CD4-positive, alpha-beta memory T cell (primary cell): Measurements from ENCODE around the gene ANKFN1. TPM values are rescaled to one million over a fixed set of nuclear protein-coding genes. Genes with fewer than 3 reads are reported as not detected.
A peak's percentile ranks its signal among the peaks of the same experiment; 100 is the strongest.

Source experiments
- CTCF ChIA-PET: fragments of 350-600 bp; sonication (Branson Sonifier 250); formaldehyde crosslinking; loops from one replicate; lab custom pipeline; 2021; ENCODE audit warnings: inconsistent platforms; ENCODE audit not compliant: partially characterized antibody; lab: Charles Lee
- POLR2A ChIA-PET: fragments of 350-600 bp; sonication (Branson Sonifier 250); formaldehyde crosslinking; loops from one replicate; lab custom pipeline; 2021; ENCODE audit not compliant: partially characterized antibody; lab: Charles Lee
- DNase-seq, 5 donors: peaks; one replicate each; pipeline versions ENCODE4 v3.0.0 to v3.0.0-alpha.2; 2020 to 2022; ENCODE audit warnings: mixed read lengths in 1 of 5
- H3K27ac ChIP-seq: one replicate; pipeline ENCODE4 v1.7.0; 2013; ENCODE audit warnings: low read depth, low read length
- H3K27me3 ChIP-seq: 2 replicates; pipeline ENCODE4 v1.7.0; 2013; ENCODE audit warnings: mild to moderate bottlenecking, low read length, moderate library complexity; ENCODE audit not compliant: insufficient read depth
- H3K36me3 ChIP-seq: 2 replicates; pipeline ENCODE4 v1.7.0; 2013; ENCODE audit warnings: mild to moderate bottlenecking, low read length, moderate library complexity; ENCODE audit not compliant: insufficient read depth
- H3K4me1 ChIP-seq: 2 replicates; pipeline ENCODE4 v1.7.0; 2013; ENCODE audit warnings: mild to moderate bottlenecking, low read length, moderate library complexity; ENCODE audit not compliant: insufficient read depth
- H3K4me3 ChIP-seq, 2 donors: one replicate each; pipeline ENCODE4 v1.7.0; 2013; ENCODE audit warnings: low read length in 2 of 2, mild to moderate bottlenecking in 1 of 2
- H3K9me3 ChIP-seq, 2 donors: one replicate each; pipeline ENCODE4 v1.7.0; 2013; ENCODE audit warnings: low read length in 2 of 2, control low read depth in 1 of 2; ENCODE audit not compliant: control insufficient read depth in 1 of 2
- H3K27ac Mint-ChIP-seq, 7 donors: one replicate each; pipeline ENCODE4 v1.8.0; 2020 to 2021; ENCODE audit warnings: mixed read lengths in 7 of 7, mild to moderate bottlenecking in 6 of 7, inconsistent platforms in 3 of 7, moderate library complexity in 3 of 7
- H3K27me3 Mint-ChIP-seq, 2 donors: one replicate each; pipeline ENCODE4 v1.8.0; 2020 to 2021; ENCODE audit warnings: mixed read lengths in 2 of 2
- H3K36me3 Mint-ChIP-seq, 2 donors: one replicate each; pipeline ENCODE4 v1.8.0; 2020 to 2021; ENCODE audit warnings: mixed read lengths in 2 of 2, inconsistent platforms in 1 of 2, mild to moderate bottlenecking in 1 of 2
- H3K4me1 Mint-ChIP-seq, 4 donors: one replicate each; pipeline ENCODE4 v1.8.0; 2020 to 2021; ENCODE audit warnings: mixed read lengths in 4 of 4, mild to moderate bottlenecking in 1 of 4
- H3K4me3 Mint-ChIP-seq, 8 donors: one replicate each; pipeline ENCODE4 v1.8.0; 2020 to 2021; ENCODE audit warnings: mixed read lengths in 8 of 8, mild to moderate bottlenecking in 7 of 8, moderate library complexity in 6 of 8, inconsistent platforms in 3 of 8
- H3K9me3 Mint-ChIP-seq, 8 donors: one replicate each; pipeline ENCODE4 v1.8.0; 2020 to 2021; ENCODE audit warnings: mixed read lengths in 8 of 8, mild to moderate bottlenecking in 5 of 8, inconsistent platforms in 3 of 8, moderate library complexity in 1 of 8
- intact Hi-C: fragments of 100-400 bp; cut with micrococcal nuclease; formaldehyde crosslinking; loops from one replicate; pipeline ENCODE4 v1.15.1; 2023
- polyA plus RNA-seq, 2 donors: library from polyadenylated mRNA; unstranded; fragments of 300-500 nt; fragmentation: Illumina TruSeq; gene quantifications; one replicate each; pipeline ENCODE4 v1.2.3, GENCODE V29; 2021
- total RNA-seq, 2 experiments: library from RNA; stranded (reverse); gene quantifications; one replicate each; pipeline ENCODE4 v1.2.3, GENCODE V29; 2021

The ANKFN1 gene
- total and polyA plus RNA-seq, 4 experiments from 2014 or later: not detected

GRCh38 chr17:56291226-56291805 lies 138.0 kb downstream of the ANKFN1 start:
- intact Hi-C loops: no loop called here
- H3K36me3 ChIP-seq: no peaks in the 10 kb centered on the region
- POLR2A ChIA-PET: no interaction called here

GRCh38 chr17:56292010-56292409 lies 138.7 kb downstream of the ANKFN1 start:
- no peak overlapping the region for H3K4me3 ChIP-seq
- H3K36me3 ChIP-seq: no peaks in the 10 kb centered on the region
- ChIA-PET POLR2A (no interaction called here), CTCF (no interaction called here)
- Mint-ChIP-seq H3K27ac (no peak overlapping the region), H3K4me3 (peak overlapping the region in 1 of 8 donors; percentile 28), H3K27me3 (no peaks in the 10 kb centered on the region), H3K36me3 (no peaks in the 10 kb centered on the region), H3K4me1 (peaks cover 11 to 17% (median 14%) of the 10 kb centered on the region in 4 donors), H3K9me3 (no peaks in the 10 kb centered on the region)
- no peak overlapping the region for H3K27ac ChIP-seq
- peaks cover 19% of the 10 kb centered on the region for H3K4me1 ChIP-seq
- intact Hi-C loops: no loop called here
- no peaks in the 10 kb centered on the region for H3K9me3 ChIP-seq
- no peak for DNase-seq
- H3K27me3 ChIP-seq: no peaks in the 10 kb centered on the region

More at GRCh38 chr17:56291226-56291805, 138.0 kb downstream of the ANKFN1 start:
- H3K4me3 ChIP-seq: no peak overlapping the region
- H3K4me3 Mint-ChIP-seq: peak overlapping the region in 5 of 8 donors; percentile 71 to 81 (median 73)
- peak overlapping the region in 1 of 7 donors; percentile 4 for H3K27ac Mint-ChIP-seq
- no peaks in the 10 kb centered on the region for H3K36me3 Mint-ChIP-seq
- no peaks in the 10 kb centered on the region for H3K9me3 Mint-ChIP-seq
- no peaks in the 10 kb centered on the region for H3K27me3 Mint-ChIP-seq
- H3K4me1 Mint-ChIP-seq: peaks cover 7 to 14% (median 10%) of the 10 kb centered on the region in 4 donors
- no peaks in the 10 kb centered on the region for H3K9me3 ChIP-seq
- peaks cover 15% of the 10 kb centered on the region for H3K4me1 ChIP-seq
- no peak overlapping the region for H3K27ac ChIP-seq
- no peak for DNase-seq
- H3K27me3 ChIP-seq: no peaks in the 10 kb centered on the region
- CTCF ChIA-PET: no interaction called here

- H3K4me1 Mint-ChIP-seq: peaks cover 14 to 22% (median 18%) of the 10 kb centered on the region in 4 donors
- Histone ChIP-seq H3K4me1 (peaks cover 21% of the 10 kb centered on the region), H3K27me3 (no peaks in the 10 kb centered on the region), H3K27ac (no peak overlapping the region), H3K36me3 (no peaks in the 10 kb centered on the region), H3K9me3 (no peaks in the 10 kb centered on the region), H3K4me3 (no peak overlapping the region)
- CTCF ChIA-PET: no interaction called here
- intact Hi-C loops: no loop called here
- H3K27ac Mint-ChIP-seq: no peak overlapping the region
- H3K9me3 Mint-ChIP-seq: no peaks in the 10 kb centered on the region
- no peak for DNase-seq
- POLR2A ChIA-PET: no interaction called here
- no peaks in the 10 kb centered on the region for H3K36me3 Mint-ChIP-seq
- H3K4me3 Mint-ChIP-seq: no peak overlapping the region
- H3K27me3 Mint-ChIP-seq: no peaks in the 10 kb centered on the region
These were observed 139.3 kb downstream of the ANKFN1 start for GRCh38 chr17:56292578-56292977.

- Histone ChIP-seq H3K27me3 (no peaks in the 10 kb centered on the region), H3K27ac (no peak overlapping the region), H3K4me1 (peaks cover 5% of the 10 kb centered on the region), H3K9me3 (no peaks in the 10 kb centered on the region), H3K4me3 (no peak overlapping the region), H3K36me3 (no peaks in the 10 kb centered on the region)
- DNase-seq: no peak
- POLR2A ChIA-PET: no interaction called here
- H3K27me3 Mint-ChIP-seq: peaks cover 2 to 3% of the 10 kb centered on the region in 2 donors
- CTCF ChIA-PET: no interaction called here
- intact Hi-C loops: no loop called here
- H3K27ac Mint-ChIP-seq: peak overlapping the region in 2 of 7 donors; percentile 49 to 52
- peak overlapping the region in 7 of 8 donors; percentile 17 to 74 (median 57) for H3K4me3 Mint-ChIP-seq
- peaks cover 7 to 11% (median 7%) of the 10 kb centered on the region in 4 donors for H3K4me1 Mint-ChIP-seq
- no peaks in the 10 kb centered on the region for H3K36me3 Mint-ChIP-seq
- H3K9me3 Mint-ChIP-seq: peaks cover 0 to 2% (median 0%) of the 10 kb centered on the region in 8 donors
These were observed 143.9 kb downstream of the ANKFN1 start for GRCh38 chr17:56297184-56297583.

GRCh38 chr17:56298846-56299245 lies 145.6 kb downstream of the ANKFN1 start:
- CTCF ChIA-PET: no interaction called here
- no peak for DNase-seq
- intact Hi-C loops: no loop called here
- Histone ChIP-seq H3K4me1 (peaks cover 5% of the 10 kb centered on the region), H3K9me3 (no peaks in the 10 kb centered on the region), H3K4me3 (no peak overlapping the region), H3K27ac (no peak overlapping the region), H3K27me3 (no peaks in the 10 kb centered on the region), H3K36me3 (no peaks in the 10 kb centered on the region)
- Mint-ChIP-seq H3K4me1 (peaks cover 7 to 11% (median 7%) of the 10 kb centered on the region in 4 donors), H3K9me3 (peaks cover 0 to 2% (median 0%) of the 10 kb centered on the region in 8 donors), H3K4me3 (no peak overlapping the region), H3K27ac (no peak overlapping the region), H3K36me3 (no peaks in the 10 kb centered on the region), H3K27me3 (peaks cover 2 to 3% of the 10 kb centered on the region in 2 donors)
- POLR2A ChIA-PET: no interaction called here

GRCh38 chr17:56300144-56300543 lies 146.9 kb downstream of the ANKFN1 start:
- no peak overlapping the region for H3K4me3 ChIP-seq
- Mint-ChIP-seq H3K9me3 (peaks cover 0 to 2% (median 0%) of the 10 kb centered on the region in 8 donors), H3K4me3 (no peak overlapping the region), H3K27ac (no peak overlapping the region), H3K27me3 (peaks cover 2 to 3% of the 10 kb centered on the region in 2 donors), H3K36me3 (no peaks in the 10 kb centered on the region), H3K4me1 (peaks cover 7 to 11% (median 7%) of the 10 kb centered on the region in 4 donors)
- H3K36me3 ChIP-seq: no peaks in the 10 kb centered on the region
- intact Hi-C loops: no loop called here
- CTCF ChIA-PET: no interaction called here
- H3K27ac ChIP-seq: no peak overlapping the region
- H3K9me3 ChIP-seq: no peaks in the 10 kb centered on the region
- no peak for DNase-seq
- H3K4me1 ChIP-seq: peaks cover 5% of the 10 kb centered on the region
- POLR2A ChIA-PET: no interaction called here
- H3K27me3 ChIP-seq: no peaks in the 10 kb centered on the region

GRCh38 chr17:56305007-56305406 lies 151.7 kb downstream of the ANKFN1 start:
- Histone ChIP-seq H3K27ac (no peak overlapping the region), H3K4me3 (no peak overlapping the region), H3K9me3 (no peaks in the 10 kb centered on the region), H3K4me1 (no peaks in the 10 kb centered on the region), H3K27me3 (no peaks in the 10 kb centered on the region), H3K36me3 (no peaks in the 10 kb centered on the region)
- no peaks in the 10 kb centered on the region for H3K4me1 Mint-ChIP-seq
- no peak overlapping the region for H3K27ac Mint-ChIP-seq
- ChIA-PET POLR2A (no interaction called here), CTCF (no interaction called here)
- peaks cover 0 to 3% (median 0%) of the 10 kb centered on the region in 8 donors for H3K9me3 Mint-ChIP-seq
- H3K36me3 Mint-ChIP-seq: no peaks in the 10 kb centered on the region
- no peak for DNase-seq
- intact Hi-C loops: no loop called here
- H3K4me3 Mint-ChIP-seq: no peak overlapping the region
- H3K27me3 Mint-ChIP-seq: peaks cover 0 to 12% of the 10 kb centered on the region in 2 donors
